Hepatocyte (in vitro differentiated cells): Measurements from ENCODE around the gene CDR2L. TPM values are rescaled to one million over a fixed set of nuclear protein-coding genes. Genes with fewer than 3 reads are reported as not detected.

Experiments
- DNase-seq: peaks from one replicate; pipeline ENCODE4 v3.0.0-alpha.2; 2016; ENCODE audit warnings: low spot score
- H2AFZ ChIP-seq: fragments of 200-600 bp; sonication (generic); 2 replicates; pipeline ENCODE4 v1.6.0; 2016; ENCODE audit warnings: antibody characterized with exemption, mild to moderate bottlenecking
- H3K27ac ChIP-seq: fragments of 200-600 bp; sonication (generic); 2 replicates; pipeline ENCODE4 v1.5.1; 2016; ENCODE audit warnings: mild to moderate bottlenecking
- H3K27me3 ChIP-seq: fragments of 200-600 bp; sonication (generic); 2 replicates; pipeline ENCODE4 v1.6.1; 2016
- H3K36me3 ChIP-seq: fragments of 200-600 bp; sonication (generic); replicated peaks from 2 replicates; pipeline ENCODE4 v1.5.1; 2016; ENCODE audit warnings: low read depth; ENCODE audit not compliant: insufficient read depth
- H3K4me1 ChIP-seq: fragments of 200-600 bp; sonication (generic); 2 replicates; pipeline ENCODE4 v1.5.1; 2016; ENCODE audit warnings: mild to moderate bottlenecking, moderate library complexity; ENCODE audit not compliant: insufficient read depth
- H3K4me2 ChIP-seq: fragments of 200-600 bp; sonication (generic); 2 replicates; pipeline ENCODE4 v1.6.0; 2016
- H3K4me3 ChIP-seq: fragments of 200-600 bp; sonication (generic); 2 replicates; pipeline ENCODE4 v1.5.1; 2016; ENCODE audit warnings: mild to moderate bottlenecking
- H3K79me2 ChIP-seq: fragments of 200-600 bp; sonication (generic); 2 replicates; pipeline ENCODE4 v1.6.0; 2017; ENCODE audit warnings: mild to moderate bottlenecking
- H3K9me2 ChIP-seq: fragments of 200-600 bp; sonication (generic); replicated peaks from 2 replicates; pipeline ENCODE4 v1.6.0; 2017; ENCODE audit warnings: mild to moderate bottlenecking; ENCODE audit not compliant: insufficient read depth
- H3K9me3 ChIP-seq: fragments of 200-600 bp; sonication (generic); 2 replicates; pipeline ENCODE4 v1.5.1; 2016; ENCODE audit warnings: low read depth, mild to moderate bottlenecking
- H4K20me1 ChIP-seq: fragments of 200-600 bp; sonication (generic); 2 replicates; pipeline ENCODE4 v1.6.0; 2016; ENCODE audit warnings: mild to moderate bottlenecking; ENCODE audit not compliant: insufficient read depth, poor library complexity, severe bottlenecking
- EZH2 ChIP-seq: fragments of 200-600 bp; sonication (generic); IDR thresholded peaks from 2 replicates; pipeline ENCODE4 v1.6.1; 2016; ENCODE audit warnings: antibody characterized with exemption, mild to moderate bottlenecking, borderline replicate concordance
- EZH2phosphoT487 ChIP-seq: fragments of 200-600 bp; sonication (generic); IDR thresholded peaks from one replicate; pipeline ENCODE4 v1.6.1; 2018; ENCODE audit warnings: antibody characterized with exemption, mild to moderate bottlenecking, low read depth, moderate library complexity; ENCODE audit not compliant: unreplicated experiment, severe bottlenecking
- WGBS: methylation state at CpG from one replicate; pipeline ENCODE4 v1.1.6; 2016; ENCODE audit warnings: low lambda C conversion rate; ENCODE audit errors: missing lambda C conversion rate; 5-methylcytosine and 5-hydroxymethylcytosine counted together
- polyA plus RNA-seq: library from polyadenylated mRNA; unstranded; fragments of >200 nt; fragmentation: Nextera tagmentation; extraction: Ambion mirVana; gene quantifications from 2 replicates; pipeline ENCODE4 v1.2.1, GENCODE V29; 2016
- total RNA-seq: library from RNA; depleted of rRNA; stranded (reverse); fragments of >200 nt; gene quantifications from 2 replicates; pipeline ENCODE4 v1.2.3, GENCODE V29; 2014
- TF ChIP-seq, protein P1 (sequence below): fragments of 200-600 bp; sonication (generic); IDR thresholded peaks from 2 replicates; pipeline ENCODE4 v1.5.1; 2016; ENCODE audit warnings: antibody characterized with exemption, mild to moderate bottlenecking; ENCODE audit not compliant: poor library complexity

CDR2L gene
- total and polyA plus RNA-seq, 2 experiments from 2014 or later = 16.4 to 17.0 TPM

GRCh38 chr17:75008373-75008772, 20.9 kb downstream of the CDR2L start:
- no peaks in the 10 kb centered on the region for H3K9me2 ChIP-seq
- TF ChIP-seq EZH2phosphoT487 (no peak), EZH2 (no peak)
- TF ChIP-seq, protein P1, sequence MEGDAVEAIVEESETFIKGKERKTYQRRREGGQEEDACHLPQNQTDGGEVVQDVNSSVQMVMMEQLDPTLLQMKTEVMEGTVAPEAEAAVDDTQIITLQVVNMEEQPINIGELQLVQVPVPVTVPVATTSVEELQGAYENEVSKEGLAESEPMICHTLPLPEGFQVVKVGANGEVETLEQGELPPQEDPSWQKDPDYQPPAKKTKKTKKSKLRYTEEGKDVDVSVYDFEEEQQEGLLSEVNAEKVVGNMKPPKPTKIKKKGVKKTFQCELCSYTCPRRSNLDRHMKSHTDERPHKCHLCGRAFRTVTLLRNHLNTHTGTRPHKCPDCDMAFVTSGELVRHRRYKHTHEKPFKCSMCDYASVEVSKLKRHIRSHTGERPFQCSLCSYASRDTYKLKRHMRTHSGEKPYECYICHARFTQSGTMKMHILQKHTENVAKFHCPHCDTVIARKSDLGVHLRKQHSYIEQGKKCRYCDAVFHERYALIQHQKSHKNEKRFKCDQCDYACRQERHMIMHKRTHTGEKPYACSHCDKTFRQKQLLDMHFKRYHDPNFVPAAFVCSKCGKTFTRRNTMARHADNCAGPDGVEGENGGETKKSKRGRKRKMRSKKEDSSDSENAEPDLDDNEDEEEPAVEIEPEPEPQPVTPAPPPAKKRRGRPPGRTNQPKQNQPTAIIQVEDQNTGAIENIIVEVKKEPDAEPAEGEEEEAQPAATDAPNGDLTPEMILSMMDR = no peak
- H3K36me3 ChIP-seq = no peaks in the 10 kb centered on the region
- peaks cover 7% of the 10 kb centered on the region for H3K4me1 ChIP-seq
- no peak overlapping the region for H2AFZ ChIP-seq
- no peak overlapping the region for H3K4me3 ChIP-seq
- 97% methylated on average over 6 of the region's 6 CpGs for WGBS
- no peak overlapping the region for H3K27ac ChIP-seq
- H3K79me2 ChIP-seq = peaks cover 3% of the 10 kb centered on the region
- H4K20me1 ChIP-seq = no peaks in the 10 kb centered on the region
- no peak overlapping the region for H3K4me2 ChIP-seq
- no peaks in the 10 kb centered on the region for H3K9me3 ChIP-seq
- DNase-seq = no peak
- no peaks in the 10 kb centered on the region for H3K27me3 ChIP-seq

- H3K4me2 ChIP-seq = no peak overlapping the region
- TF ChIP-seq, protein P1 = no peak
- H3K79me2 ChIP-seq = peaks cover 10% of the 10 kb centered on the region
- no peak for DNase-seq
- no peak overlapping the region for H3K4me3 ChIP-seq
- peaks cover 12% of the 10 kb centered on the region for H3K4me1 ChIP-seq
- no peaks in the 10 kb centered on the region for H3K9me2 ChIP-seq
- no peaks in the 10 kb centered on the region for H3K36me3 ChIP-seq
- no peaks in the 10 kb centered on the region for H4K20me1 ChIP-seq
- no peak overlapping the region for H3K27ac ChIP-seq
- H2AFZ ChIP-seq = no peak overlapping the region
- WGBS = 58% methylated on average over 2 of the region's 2 CpGs
- no peaks in the 10 kb centered on the region for H3K9me3 ChIP-seq
- no peaks in the 10 kb centered on the region for H3K27me3 ChIP-seq
Observed at GRCh38 chr17:75009139-75009724, 21.8 kb downstream of the CDR2L start.

- Histone ChIP-seq H2AFZ (no peak overlapping the region), H3K4me3 (no peak overlapping the region), H3K79me2 (peaks cover 17% of the 10 kb centered on the region), H3K4me2 (peak overlapping the region; percentile 89), H3K9me2 (no peaks in the 10 kb centered on the region), H3K27ac (peak overlapping the region; percentile 96), H3K9me3 (no peaks in the 10 kb centered on the region), H3K27me3 (no peaks in the 10 kb centered on the region), H3K36me3 (no peaks in the 10 kb centered on the region), H4K20me1 (no peaks in the 10 kb centered on the region), H3K4me1 (peaks cover 12% of the 10 kb centered on the region)
- TF ChIP-seq EZH2 (no peak), EZH2phosphoT487 (no peak)
- TF ChIP-seq, protein P1 = no peak
- 75% methylated on average over 8 of the region's 8 CpGs for WGBS
- peak; percentile 76 for DNase-seq
Observed at GRCh38 chr17:75010683-75011400, 23.4 kb downstream of the CDR2L start.
